IgD-negative memory B cell (primary cell): ENCODE data around the gene SHISA6. TPM values are rescaled to one million over a fixed set of nuclear protein-coding genes. Genes with fewer than 3 reads are reported as not detected.

Experiments
- H3K27ac Mint-ChIP-seq, 3 donors: one replicate each; pipeline ENCODE4 v1.8.0; 2020 to 2022; ENCODE audit warnings: mild to moderate bottlenecking in 3 of 3, mixed read lengths in 3 of 3, moderate library complexity in 1 of 3
- H3K27me3 Mint-ChIP-seq: one replicate; pipeline ENCODE4 v1.8.0; 2021; ENCODE audit warnings: mixed read lengths
- H3K36me3 Mint-ChIP-seq: one replicate; pipeline ENCODE4 v1.8.0; 2020; ENCODE audit warnings: mild to moderate bottlenecking, mixed read lengths
- H3K4me1 Mint-ChIP-seq, 3 donors: one replicate each; pipeline ENCODE4 v1.8.0; 2020 to 2022; ENCODE audit warnings: mixed read lengths in 3 of 3, mild to moderate bottlenecking in 1 of 3
- H3K4me3 Mint-ChIP-seq, 4 donors: one replicate each; pipeline ENCODE4 v1.8.0; 2020 to 2022; ENCODE audit warnings: mild to moderate bottlenecking in 4 of 4, mixed read lengths in 4 of 4, moderate library complexity in 3 of 4
- H3K9me3 Mint-ChIP-seq, 3 donors: one replicate each; pipeline ENCODE4 v1.8.0; 2020 to 2021; ENCODE audit warnings: mixed read lengths in 3 of 3, mild to moderate bottlenecking in 1 of 3
- polyA plus RNA-seq: library from polyadenylated mRNA; unstranded; fragments of 300-500 nt; fragmentation: Illumina TruSeq; gene quantifications from one replicate; pipeline ENCODE4 v1.2.3, GENCODE V29; 2021

The SHISA6 gene
- polyA plus RNA-seq = not detected

DNA sequence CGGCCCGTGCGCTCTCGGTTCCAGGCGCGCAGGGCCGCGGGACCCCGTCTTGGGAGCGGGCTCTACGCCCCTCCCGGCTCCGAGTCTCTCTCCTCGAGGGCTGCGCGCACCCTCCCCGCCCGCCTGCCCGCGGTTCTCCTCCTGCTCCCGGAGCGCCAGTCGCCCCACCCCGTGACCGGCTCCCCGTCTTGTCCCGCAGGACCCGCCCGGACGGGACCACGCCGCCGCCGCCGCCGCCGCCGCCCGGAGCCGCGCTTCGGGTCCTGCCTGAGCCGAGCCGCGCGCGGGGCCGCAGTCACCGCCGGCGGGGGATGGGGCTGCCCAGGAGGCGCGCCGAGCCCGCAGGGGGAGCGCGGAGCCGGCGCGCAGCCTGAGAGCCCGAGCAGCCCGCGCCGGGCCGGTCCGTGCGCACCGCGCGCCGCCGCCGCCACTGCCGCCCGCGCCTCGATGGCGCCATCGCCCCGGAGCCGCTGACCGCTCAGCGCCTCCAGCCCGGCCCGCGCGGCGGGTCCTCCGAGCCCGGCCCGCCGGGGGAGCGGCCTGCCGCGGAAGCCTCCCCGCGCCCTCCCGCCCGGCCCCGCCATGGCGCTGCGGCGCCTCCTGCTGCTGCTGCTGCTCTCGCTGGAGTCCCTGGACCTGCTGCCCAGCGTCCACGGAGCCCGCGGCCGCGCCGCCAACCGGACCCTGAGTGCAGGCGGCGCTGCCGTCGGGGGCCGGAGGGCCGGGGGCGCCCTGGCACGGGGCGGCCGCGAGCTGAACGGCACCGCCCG, at the start of gene SHISA6:
TSS of gene SHISA6 (plus strand) at position 373 of the 770 bp plus-strand sequence.
- no peaks in the 10 kb centered on the region for H3K36me3 Mint-ChIP-seq
- peaks cover 16% of the 10 kb centered on the region for H3K27me3 Mint-ChIP-seq
- peaks cover 2 to 7% (median 3%) of the 10 kb centered on the region in 3 donors for H3K9me3 Mint-ChIP-seq
- no peak within 1 kb of the TSS for H3K27ac Mint-ChIP-seq
- H3K4me1 Mint-ChIP-seq = no peaks in the 10 kb centered on the region
- no peak within 1 kb of the TSS for H3K4me3 Mint-ChIP-seq

DNA sequence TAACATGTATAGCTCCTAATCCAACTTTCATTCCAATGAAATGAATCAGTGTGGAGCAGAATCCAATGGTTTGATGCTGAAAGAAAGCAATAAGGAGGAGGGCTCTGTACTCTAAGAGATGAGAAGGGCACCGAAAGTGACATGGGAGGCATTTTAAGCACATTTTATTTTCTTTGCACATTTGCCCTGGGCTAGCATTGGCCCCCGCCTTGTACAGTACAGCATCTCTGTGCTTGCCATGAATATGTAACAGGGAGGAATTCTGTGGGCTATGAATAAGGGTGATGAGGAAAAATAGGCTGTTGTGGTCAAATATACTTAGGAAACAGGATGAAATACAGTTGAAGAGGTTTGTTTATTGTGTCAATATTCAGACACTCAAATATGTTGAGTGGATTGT, 45.2 kb upstream of the SHISA6 start:
- Mint-ChIP-seq H3K4me1 (peaks cover 0 to 1% (median 0%) of the 10 kb centered on the region in 3 donors), H3K9me3 (peaks cover 1 to 14% (median 4%) of the 10 kb centered on the region in 3 donors), H3K27ac (no peak overlapping the region)

DNA sequence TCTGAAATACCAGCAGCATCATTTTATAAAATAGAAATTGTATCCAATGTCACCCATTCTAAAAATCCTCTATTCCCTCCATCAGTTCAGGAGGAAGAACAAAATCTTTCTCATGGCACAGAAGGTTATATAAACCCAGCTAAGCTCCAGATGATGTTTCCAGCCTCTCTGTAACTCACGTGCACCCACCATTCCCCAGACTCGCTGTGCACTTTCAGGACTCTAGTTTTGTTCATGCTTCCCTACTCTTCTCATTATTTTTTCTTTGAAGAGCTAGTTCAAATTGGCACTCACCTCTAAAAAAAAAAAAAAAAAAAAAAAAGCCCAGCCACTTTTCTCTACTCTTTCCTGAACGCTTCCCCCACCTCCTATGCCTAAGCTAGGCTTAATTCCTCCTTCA, 36.0 kb upstream of the SHISA6 start:
- Mint-ChIP-seq H3K36me3 (peaks cover 1% of the 10 kb centered on the region), H3K4me1 (peaks cover 0 to 1% (median 0%) of the 10 kb centered on the region in 3 donors), H3K9me3 (peaks cover 2 to 14% (median 6%) of the 10 kb centered on the region in 3 donors), H3K27me3 (no peaks in the 10 kb centered on the region), H3K4me3 (no peak overlapping the region), H3K27ac (no peak overlapping the region)

More for the DNA sequence above, 45.2 kb upstream of the SHISA6 start:
- Mint-ChIP-seq H3K27me3 (no peaks in the 10 kb centered on the region), H3K36me3 (no peaks in the 10 kb centered on the region), H3K4me3 (no peak overlapping the region)

DNA sequence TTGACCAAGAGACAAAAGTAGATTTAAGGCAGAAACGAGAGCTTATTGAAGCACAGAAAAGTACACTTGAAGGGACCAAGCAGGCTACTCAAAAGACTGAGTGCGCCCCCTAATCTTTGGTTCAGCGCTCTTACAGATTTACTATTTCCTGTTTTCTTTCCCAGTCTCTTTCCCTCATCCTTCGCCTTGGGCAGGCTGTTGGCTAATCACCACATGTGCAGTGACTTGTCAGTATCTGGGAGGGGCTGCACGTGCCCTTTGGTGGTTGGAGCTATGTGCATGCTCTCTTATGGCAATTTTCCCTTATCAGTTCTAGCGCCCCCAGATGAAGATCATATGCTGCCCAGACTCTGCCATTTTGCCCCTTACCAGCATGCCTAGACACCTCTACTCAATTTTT, 35.4 kb upstream of the SHISA6 start:
- Mint-ChIP-seq H3K4me1 (peaks cover 0 to 1% (median 0%) of the 10 kb centered on the region in 3 donors), H3K27ac (no peak overlapping the region), H3K4me3 (no peak overlapping the region), H3K9me3 (peaks cover 5 to 19% (median 10%) of the 10 kb centered on the region in 3 donors), H3K27me3 (no peaks in the 10 kb centered on the region), H3K36me3 (peaks cover 1% of the 10 kb centered on the region)

DNA sequence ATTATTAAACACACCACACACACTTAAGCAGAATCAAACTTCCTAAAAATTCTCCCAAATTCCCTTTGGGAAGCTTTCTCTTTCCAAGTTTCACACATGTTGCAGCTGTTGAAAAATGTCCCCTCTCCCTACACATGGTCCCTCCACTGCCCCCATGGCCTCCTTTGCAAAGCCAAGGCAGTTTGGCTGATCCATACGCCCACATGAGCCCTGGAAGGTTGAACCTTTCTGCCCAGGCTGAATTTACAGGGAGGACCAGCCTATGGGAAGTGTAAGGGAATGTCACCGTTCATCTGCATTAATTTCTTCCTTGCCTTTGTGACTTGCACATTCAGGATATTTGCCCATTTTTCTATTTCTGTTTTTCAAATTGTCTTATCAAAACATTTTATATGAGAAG, 31.1 kb upstream of the SHISA6 start:
- H3K27me3 Mint-ChIP-seq = no peaks in the 10 kb centered on the region
- H3K4me1 Mint-ChIP-seq = peaks cover 0 to 1% (median 0%) of the 10 kb centered on the region in 3 donors
- H3K4me3 Mint-ChIP-seq = no peak overlapping the region
- H3K27ac Mint-ChIP-seq = no peak overlapping the region
- no peaks in the 10 kb centered on the region for H3K36me3 Mint-ChIP-seq
- peaks cover 8 to 31% (median 9%) of the 10 kb centered on the region in 3 donors for H3K9me3 Mint-ChIP-seq

DNA sequence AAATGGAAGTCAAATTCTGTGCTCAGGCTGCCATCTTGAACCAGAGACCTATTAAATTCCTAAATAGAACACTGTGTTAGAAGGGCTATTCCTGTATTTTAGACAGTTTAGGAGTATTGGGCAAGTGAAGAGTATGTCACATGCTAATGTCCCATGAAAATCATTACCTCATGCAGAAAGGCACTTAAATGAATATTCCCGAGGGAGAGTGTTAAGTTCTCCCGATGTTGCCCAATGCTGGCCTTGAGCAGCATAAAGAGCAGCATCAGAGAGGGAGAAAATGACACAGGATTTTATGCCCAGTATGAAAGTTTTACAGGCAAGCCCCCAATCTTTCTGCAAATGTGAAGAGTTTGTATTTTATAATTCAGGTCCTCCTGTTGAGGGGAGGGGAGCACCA, 28.2 kb upstream of the SHISA6 start:
- Mint-ChIP-seq H3K9me3 (peaks cover 11 to 33% (median 12%) of the 10 kb centered on the region in 3 donors), H3K36me3 (no peaks in the 10 kb centered on the region), H3K4me3 (no peak overlapping the region), H3K27ac (no peak overlapping the region), H3K27me3 (no peaks in the 10 kb centered on the region), H3K4me1 (no peaks in the 10 kb centered on the region)

DNA sequence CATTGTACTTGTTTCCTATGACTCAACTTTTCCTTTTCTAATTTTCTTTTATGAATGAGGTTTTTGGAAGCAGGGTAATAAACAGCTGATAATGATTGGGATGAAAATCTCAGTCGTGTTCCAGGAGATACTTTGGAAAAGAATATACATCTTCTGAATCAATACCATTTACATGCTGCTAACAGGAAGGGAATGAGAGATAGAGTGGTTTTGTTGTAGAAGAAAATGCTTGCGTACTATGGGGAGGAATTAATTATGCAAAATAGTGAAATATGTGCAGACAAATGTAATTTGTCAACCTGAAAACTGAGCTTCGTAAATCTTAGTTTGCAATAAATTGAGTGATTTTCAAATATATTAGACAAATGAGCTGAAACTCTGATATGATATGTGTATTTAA, 24.0 kb upstream of the SHISA6 start:
- Mint-ChIP-seq H3K4me1 (no peaks in the 10 kb centered on the region), H3K27me3 (no peaks in the 10 kb centered on the region), H3K27ac (no peak overlapping the region), H3K9me3 (peaks cover 7 to 24% (median 16%) of the 10 kb centered on the region in 3 donors), H3K4me3 (no peak overlapping the region), H3K36me3 (no peaks in the 10 kb centered on the region)

DNA sequence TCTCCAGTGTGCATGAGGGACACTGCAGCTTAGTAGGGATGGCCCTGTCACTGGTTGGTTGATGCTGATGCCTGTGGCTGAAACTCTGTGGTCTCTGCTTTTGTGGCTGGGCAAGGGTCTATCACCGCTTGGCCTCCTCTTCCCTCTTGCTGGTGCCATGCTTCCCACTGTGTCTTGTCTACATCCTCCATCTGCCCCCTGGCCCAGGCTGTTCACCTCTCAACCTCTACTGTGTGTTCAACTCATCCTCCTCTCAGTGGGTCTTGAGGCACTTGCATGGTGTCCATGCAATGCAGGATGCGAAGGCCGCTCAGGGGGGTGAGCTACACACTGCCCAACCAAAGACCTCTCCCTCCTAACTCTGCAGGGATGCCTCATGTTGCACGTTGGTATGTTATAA, 19.8 kb upstream of the SHISA6 start:
- Mint-ChIP-seq H3K27ac (peak overlapping the region in 1 of 3 donors; percentile 6), H3K4me3 (no peak overlapping the region), H3K36me3 (no peaks in the 10 kb centered on the region), H3K4me1 (no peaks in the 10 kb centered on the region), H3K27me3 (no peaks in the 10 kb centered on the region), H3K9me3 (peaks cover 7 to 25% (median 22%) of the 10 kb centered on the region in 3 donors)

DNA sequence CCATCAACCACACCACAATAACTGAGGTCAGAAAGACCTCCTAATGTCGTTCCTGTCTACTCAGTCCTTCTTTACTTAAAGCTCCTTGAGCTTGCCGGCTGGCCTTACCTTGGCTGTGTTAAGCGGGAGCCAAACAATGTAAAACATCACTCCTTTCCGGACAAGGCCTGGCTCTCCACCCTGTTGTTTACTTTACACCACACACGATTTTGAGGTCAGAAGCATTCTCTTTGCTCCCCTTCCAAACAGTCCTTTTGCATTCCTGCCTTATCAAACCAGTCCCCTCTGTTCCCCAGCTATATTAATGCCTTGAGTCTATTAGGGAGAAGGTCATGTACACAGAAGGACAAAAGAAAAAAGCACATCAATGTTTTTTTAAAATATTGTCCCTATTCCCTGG, 19.3 kb upstream of the SHISA6 start:
- Mint-ChIP-seq H3K4me3 (no peak overlapping the region), H3K27me3 (no peaks in the 10 kb centered on the region), H3K36me3 (no peaks in the 10 kb centered on the region), H3K9me3 (peaks cover 7 to 21% (median 18%) of the 10 kb centered on the region in 3 donors), H3K4me1 (no peaks in the 10 kb centered on the region), H3K27ac (peak overlapping the region in 1 of 3 donors; percentile 6)

DNA sequence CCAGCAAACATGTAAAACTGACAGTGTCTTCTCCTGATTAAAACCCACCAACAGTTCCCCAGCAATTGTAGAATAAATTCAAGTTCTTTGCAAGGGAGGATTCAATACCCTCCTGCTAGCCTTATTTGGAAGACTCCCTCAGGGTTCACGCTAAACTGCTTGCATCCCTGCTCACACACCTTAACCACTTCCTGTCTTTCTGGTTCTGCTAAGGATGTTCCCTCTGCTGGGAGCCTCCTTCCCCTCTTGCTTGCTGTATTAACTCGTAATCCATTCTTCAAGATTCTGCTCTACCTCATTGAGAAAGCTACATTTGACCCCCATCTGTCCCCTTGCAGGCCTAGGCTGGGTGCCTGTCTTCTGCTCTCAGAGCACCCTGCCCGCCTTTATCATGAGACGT, 2.3 kb upstream of the SHISA6 start:
- Mint-ChIP-seq H3K27me3 (peaks cover 16% of the 10 kb centered on the region), H3K27ac (no peak overlapping the region), H3K36me3 (no peaks in the 10 kb centered on the region), H3K9me3 (peaks cover under 1 to 7% (median 2%) of the 10 kb centered on the region in 3 donors), H3K4me1 (no peaks in the 10 kb centered on the region), H3K4me3 (no peak overlapping the region)

DNA sequence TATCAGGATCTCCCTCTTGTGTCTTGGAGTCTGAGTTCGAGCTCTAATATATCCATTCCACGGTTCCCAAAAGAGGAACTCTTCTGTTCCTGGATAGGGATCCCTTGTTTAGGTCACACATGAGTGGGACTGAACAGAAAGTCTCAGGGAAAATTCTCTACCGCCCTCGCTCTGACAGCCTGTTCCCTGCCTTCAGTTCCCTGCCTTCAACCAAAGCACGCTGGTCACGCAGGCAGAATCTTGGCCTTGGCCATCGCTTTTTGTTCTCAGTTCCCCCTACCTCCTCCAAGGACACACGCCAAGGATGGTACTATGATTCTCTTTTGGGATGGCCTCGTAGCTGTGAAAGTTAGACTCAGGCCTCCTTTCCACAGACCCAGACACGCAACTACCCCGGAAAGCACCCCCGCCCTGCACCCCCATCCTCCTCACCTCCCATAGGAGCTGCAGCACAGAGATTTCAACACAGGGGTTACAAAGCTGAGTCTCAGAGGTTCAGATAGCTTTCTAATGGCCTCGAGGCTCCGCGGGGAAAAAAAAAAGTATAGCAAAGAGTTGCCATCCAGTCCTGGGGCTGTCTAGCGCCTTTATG, 1.5 kb upstream of the SHISA6 start:
- no peak overlapping the region for H3K27ac Mint-ChIP-seq
- H3K9me3 Mint-ChIP-seq = peaks cover 2 to 7% (median 5%) of the 10 kb centered on the region in 3 donors
- H3K36me3 Mint-ChIP-seq = no peaks in the 10 kb centered on the region
- no peak overlapping the region for H3K4me3 Mint-ChIP-seq
- no peaks in the 10 kb centered on the region for H3K4me1 Mint-ChIP-seq
- peaks cover 16% of the 10 kb centered on the region for H3K27me3 Mint-ChIP-seq

DNA sequence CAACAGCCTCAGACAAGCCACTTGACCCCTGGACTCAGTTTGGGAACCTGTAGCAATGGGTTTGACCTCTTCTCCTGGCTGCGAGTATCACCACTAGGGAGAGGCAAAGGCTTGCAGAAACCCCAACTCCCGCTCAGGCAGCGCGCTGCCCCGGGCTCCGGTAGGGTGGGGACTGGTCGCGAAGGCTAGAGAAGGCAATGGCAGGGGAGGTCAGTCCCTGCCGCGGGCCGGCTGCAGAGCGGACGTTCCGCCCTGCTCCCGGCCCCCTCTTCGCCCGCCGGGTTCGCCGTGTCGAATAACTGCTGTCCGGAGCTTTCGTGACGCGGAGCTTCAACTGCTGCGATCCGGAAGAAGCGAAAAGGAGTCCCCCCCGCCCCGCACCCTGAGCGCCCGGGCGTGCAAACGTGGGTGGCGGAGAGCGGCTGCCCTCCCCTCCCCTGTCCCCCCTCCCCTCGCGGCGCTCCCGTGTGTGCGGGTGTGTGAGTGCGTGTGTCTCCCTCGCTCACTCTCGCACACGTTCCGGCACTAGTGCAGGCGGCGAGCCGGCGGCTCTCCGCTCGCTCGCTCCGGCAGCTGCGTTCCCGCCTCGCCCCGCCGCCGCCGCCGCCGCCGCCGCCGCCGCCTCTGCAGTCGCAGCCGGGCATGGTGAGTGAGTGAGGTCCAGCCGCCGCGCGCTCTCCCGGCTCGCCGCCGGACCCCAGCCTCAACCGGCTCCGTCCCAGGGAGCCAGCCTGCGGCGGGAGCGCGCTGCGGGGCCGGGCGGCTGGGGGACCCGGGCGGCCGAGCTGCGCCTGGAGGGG, 772 bp upstream of the SHISA6 start:
- H3K36me3 Mint-ChIP-seq = no peaks in the 10 kb centered on the region
- peaks cover 2 to 7% (median 6%) of the 10 kb centered on the region in 3 donors for H3K9me3 Mint-ChIP-seq
- no peak overlapping the region for H3K4me3 Mint-ChIP-seq
- H3K27me3 Mint-ChIP-seq = peaks cover 16% of the 10 kb centered on the region
- no peaks in the 10 kb centered on the region for H3K4me1 Mint-ChIP-seq
- no peak overlapping the region for H3K27ac Mint-ChIP-seq

DNA sequence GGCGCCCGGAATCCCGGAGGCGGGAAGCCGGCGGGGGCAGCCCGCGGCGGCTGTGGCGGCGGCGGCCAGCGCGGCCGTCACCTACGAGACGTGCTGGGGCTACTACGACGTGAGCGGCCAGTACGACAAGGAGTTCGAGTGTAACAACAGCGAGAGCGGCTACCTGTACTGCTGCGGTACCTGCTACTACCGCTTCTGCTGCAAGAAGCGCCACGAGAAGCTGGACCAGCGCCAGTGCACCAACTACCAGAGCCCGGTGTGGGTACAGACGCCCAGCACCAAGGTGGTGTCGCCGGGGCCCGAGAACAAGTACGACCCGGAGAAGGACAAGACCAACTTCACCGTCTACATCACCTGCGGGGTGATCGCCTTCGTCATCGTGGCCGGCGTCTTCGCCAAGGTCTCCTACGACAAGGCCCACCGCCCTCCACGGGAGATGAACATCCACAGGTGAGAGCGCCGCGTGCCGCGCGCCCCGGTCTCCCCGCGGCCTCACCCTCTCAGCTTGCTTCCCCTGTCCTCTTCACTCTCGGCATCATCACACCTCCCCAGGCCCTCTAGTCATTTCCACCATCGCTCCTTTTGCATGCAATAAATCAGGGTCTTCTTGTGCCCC, 706 bp downstream of the SHISA6 start:
- H3K27me3 Mint-ChIP-seq = peaks cover 16% of the 10 kb centered on the region
- no peaks in the 10 kb centered on the region for H3K36me3 Mint-ChIP-seq
- no peaks in the 10 kb centered on the region for H3K4me1 Mint-ChIP-seq
- H3K9me3 Mint-ChIP-seq = peaks cover 2 to 7% (median 2%) of the 10 kb centered on the region in 3 donors
- no peak overlapping the region for H3K27ac Mint-ChIP-seq
- no peak overlapping the region for H3K4me3 Mint-ChIP-seq

DNA sequence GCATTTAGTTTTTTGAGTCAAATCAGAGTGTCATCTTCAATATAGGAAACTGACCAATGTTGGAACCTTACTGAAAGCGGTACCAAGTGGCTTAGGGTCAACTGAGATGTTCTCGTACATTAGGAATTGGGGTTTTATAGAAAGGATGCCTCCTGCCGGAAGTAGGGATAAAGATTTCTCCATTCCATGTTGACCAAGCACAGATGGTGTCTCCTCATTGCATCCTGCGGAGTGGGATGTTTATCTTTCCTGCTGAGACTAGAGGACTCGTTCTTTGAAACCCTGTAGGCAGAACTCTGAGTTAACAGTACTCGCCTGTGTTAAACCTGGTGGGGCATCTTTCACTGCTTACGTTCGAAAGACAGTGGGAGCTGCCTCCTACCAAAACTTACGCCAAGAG, 1.4 kb downstream of the SHISA6 start:
- H3K4me3 Mint-ChIP-seq = no peak overlapping the region
- peaks cover 16% of the 10 kb centered on the region for H3K27me3 Mint-ChIP-seq
- H3K27ac Mint-ChIP-seq = no peak overlapping the region
- H3K9me3 Mint-ChIP-seq = peaks cover 0 to 7% (median 1%) of the 10 kb centered on the region in 3 donors
- no peaks in the 10 kb centered on the region for H3K36me3 Mint-ChIP-seq
- H3K4me1 Mint-ChIP-seq = no peaks in the 10 kb centered on the region

DNA sequence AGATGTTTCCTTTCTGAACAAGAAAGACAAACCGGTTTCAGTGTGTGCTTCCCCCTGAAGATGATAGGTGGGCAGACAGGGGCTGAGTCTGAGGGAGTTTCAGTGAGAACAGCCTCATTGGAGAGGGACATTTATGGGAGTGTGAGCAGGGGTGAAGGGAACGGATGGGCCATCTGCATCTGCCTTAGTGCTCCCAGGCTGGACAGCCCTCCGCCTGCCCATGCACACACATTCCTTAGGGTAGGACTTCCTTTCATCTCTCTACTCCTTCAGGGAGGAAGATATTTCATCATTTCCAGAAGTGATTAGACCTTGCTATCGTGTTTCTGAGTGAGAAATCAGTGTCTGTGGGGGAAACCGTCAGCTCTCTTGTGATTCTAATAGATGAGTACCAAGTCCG, 3.8 kb downstream of the SHISA6 start:
- peaks cover under 1 to 7% (median 5%) of the 10 kb centered on the region in 3 donors for H3K9me3 Mint-ChIP-seq
- no peak overlapping the region for H3K4me3 Mint-ChIP-seq
- no peak overlapping the region for H3K27ac Mint-ChIP-seq
- H3K36me3 Mint-ChIP-seq = no peaks in the 10 kb centered on the region
- H3K4me1 Mint-ChIP-seq = no peaks in the 10 kb centered on the region
- H3K27me3 Mint-ChIP-seq = peaks cover 12% of the 10 kb centered on the region
